Thoracic aorta (tissue), 2 donors: ENCODE results near the gene ARIH2. TPM values are rescaled to one million over a fixed set of nuclear protein-coding genes. Genes with fewer than 3 reads are reported as not detected.

Source experiments
- ATAC-seq: fragments of 150-250 bp; one replicate; pipeline ENCODE4 v1.8.0; 2017; ENCODE audit warnings: low read depth; ENCODE audit not compliant: insufficient number of reproducible peaks, low FRiP score
- DNase-seq: peaks from one replicate; pipeline ENCODE4 v3.0.0-alpha.2; 2020; ENCODE audit warnings: low spot score
- H3K27ac ChIP-seq, 2 donors: fragments of 200-600 bp; sonication (generic); 1 replicate in 1 of 2; 2 replicates in 1 of 2; pipeline ENCODE4 v1.5.1; 2016; ENCODE audit warnings: mild to moderate bottlenecking in 2 of 2, moderate library complexity in 2 of 2
- H3K27me3 ChIP-seq: fragments of 200-600 bp; sonication (generic); replicated peaks from 2 replicates; pipeline ENCODE4 v1.6.0; 2016; ENCODE audit warnings: mild to moderate bottlenecking; ENCODE audit not compliant: insufficient read depth
- H3K36me3 ChIP-seq: fragments of 200-600 bp; sonication (generic); one replicate; pipeline ENCODE4 v1.5.1; 2016
- H3K4me1 ChIP-seq, 2 donors: fragments of 200-600 bp; sonication (generic); 1 replicate in 1 of 2; 2 replicates in 1 of 2; pipeline versions ENCODE4 v1.5.1 to v1.6.0; 2016; ENCODE audit warnings: low read depth in 2 of 2, mild to moderate bottlenecking in 1 of 2; ENCODE audit not compliant: control insufficient read depth in 1 of 2
- H3K4me3 ChIP-seq: fragments of 200-600 bp; sonication (generic); 2 replicates; pipeline ENCODE4 v1.5.1; 2016; ENCODE audit warnings: mild to moderate bottlenecking
- H3K9me3 ChIP-seq: fragments of 200-600 bp; sonication (generic); 2 replicates; pipeline ENCODE4 v1.5.1; 2016
- CTCF ChIP-seq: fragments of 200-600 bp; sonication (generic); IDR thresholded peaks from one replicate; pipeline ENCODE4 v1.5.1; 2019; ENCODE audit warnings: antibody characterized with exemption
- total RNA-seq, 2 donors: library from RNA; depleted of rRNA; stranded (reverse); fragments of >200 nt; gene quantifications; one replicate each; pipeline versions ENCODE4 v1.1.0 to v1.2.3, GENCODE V29; 2016

The ARIH2 gene
- total RNA-seq, 2 donors from 2014 or later = 90.4 to 162 TPM

- no peak for TF ChIP-seq CTCF
- Histone ChIP-seq H3K4me1 (peaks cover 8 to 39% of the 10 kb centered on the region in 2 donors), H3K4me3 (no peak overlapping the region), H3K27me3 (no peaks in the 10 kb centered on the region), H3K36me3 (peaks cover 18% of the 10 kb centered on the region), H3K27ac (no peak overlapping the region), H3K9me3 (no peaks in the 10 kb centered on the region)
- ATAC-seq (no peak), DNase-seq (no peak)
These were observed 10.9 kb downstream of the ARIH2 start for GRCh38 chr3:48929358-48930035.

- Histone ChIP-seq H3K36me3 (peaks cover 9% of the 10 kb centered on the region), H3K27ac (no peak overlapping the region), H3K9me3 (no peaks in the 10 kb centered on the region), H3K27me3 (no peaks in the 10 kb centered on the region), H3K4me3 (no peak overlapping the region), H3K4me1 (peaks cover 8 to 39% of the 10 kb centered on the region in 2 donors)
- ATAC-seq (no peak), DNase-seq (no peak)
- no peak for TF ChIP-seq CTCF
These were observed 11.9 kb downstream of the ARIH2 start for GRCh38 chr3:48930590-48930989.

GRCh38 chr3:48931944-48932580 lies 13.4 kb downstream of the ARIH2 start:
- peaks cover 8 to 33% of the 10 kb centered on the region in 2 donors for H3K4me1 ChIP-seq
- no peak for DNase-seq
- no peaks in the 10 kb centered on the region for H3K9me3 ChIP-seq
- H3K27me3 ChIP-seq = no peaks in the 10 kb centered on the region
- ATAC-seq = no peak
- H3K27ac ChIP-seq = no peak overlapping the region
- H3K36me3 ChIP-seq = peaks cover 5% of the 10 kb centered on the region
- TF ChIP-seq CTCF = no peak
- no peak overlapping the region for H3K4me3 ChIP-seq

- Histone ChIP-seq H3K36me3 (no peaks in the 10 kb centered on the region), H3K4me1 (peaks cover 0 to 10% of the 10 kb centered on the region in 2 donors), H3K4me3 (no peak overlapping the region), H3K9me3 (no peaks in the 10 kb centered on the region), H3K27ac (no peak overlapping the region), H3K27me3 (no peaks in the 10 kb centered on the region)
- TF ChIP-seq CTCF = no peak
- DNase-seq (no peak), ATAC-seq (no peak)
These were observed 15.8 kb downstream of the ARIH2 start for GRCh38 chr3:48934333-48934991.

- no peak overlapping the region for H3K27ac ChIP-seq
- no peaks in the 10 kb centered on the region for H3K27me3 ChIP-seq
- H3K36me3 ChIP-seq = no peaks in the 10 kb centered on the region
- H3K4me3 ChIP-seq = no peak overlapping the region
- H3K9me3 ChIP-seq = no peaks in the 10 kb centered on the region
- peaks cover 0 to 4% of the 10 kb centered on the region in 2 donors for H3K4me1 ChIP-seq
- no peak for DNase-seq
- TF ChIP-seq CTCF = no peak
- ATAC-seq = no peak
These were observed 16.9 kb downstream of the ARIH2 start for GRCh38 chr3:48935530-48935929.
